ENCODE results near the gene DCLK3.

DCLK3 gene

GRCh38 chr3:36765104-36765503 is 751 bp upstream of the DCLK3 start:
- DNase-seq = no peak

- no peak for DNase-seq
Measured at GRCh38 chr3:36764704-36765038, 318 bp upstream of the DCLK3 start.

GRCh38 chr3:36762918-36763849 is 1.2 kb downstream of the DCLK3 start:
- no peak for DNase-seq

GRCh38 chr3:36761779-36762178 is 2.6 kb downstream of the DCLK3 start:
- DNase-seq = no peak

- DNase-seq = no peak
Measured at GRCh38 chr3:36756269-36756668, 8.1 kb downstream of the DCLK3 start.

GRCh38 chr3:36751326-36751725 is 13.0 kb downstream of the DCLK3 start:
- DNase-seq = no peak

- DNase-seq = no peak
Measured at GRCh38 chr3:36750737-36751136, 13.6 kb downstream of the DCLK3 start.

- no peak for DNase-seq
Measured at GRCh38 chr3:36744763-36745162, 19.6 kb downstream of the DCLK3 start.

GRCh38 chr3:36743826-36744225 is 20.5 kb downstream of the DCLK3 start:
- DNase-seq = no peak

- no peak for DNase-seq
Measured at GRCh38 chr3:36741285-36741684, 23.1 kb downstream of the DCLK3 start.

GRCh38 chr3:36740787-36741186 is 23.6 kb downstream of the DCLK3 start:
- no peak for DNase-seq

- no peak for DNase-seq
Measured at GRCh38 chr3:36738702-36739101, 25.7 kb downstream of the DCLK3 start.

- no peak for DNase-seq
Measured at GRCh38 chr3:36736301-36736700, 28.1 kb downstream of the DCLK3 start.

- no peak for DNase-seq
Measured at GRCh38 chr3:36734742-36735141, 29.6 kb downstream of the DCLK3 start.

GRCh38 chr3:36733723-36734122 is 30.6 kb downstream of the DCLK3 start:
- no peak for DNase-seq

GRCh38 chr3:36733162-36733696 is 31.1 kb downstream of the DCLK3 start:
- DNase-seq = no peak

- DNase-seq = no peak
Measured at GRCh38 chr3:36730966-36731365, 33.4 kb downstream of the DCLK3 start.

- DNase-seq = no peak
Measured at GRCh38 chr3:36729204-36730056, 34.9 kb downstream of the DCLK3 start.

GRCh38 chr3:36714343-36715086 is 49.8 kb downstream of the DCLK3 start:
- DNase-seq = no peak

GRCh38 chr3:36713904-36714303 is 50.4 kb downstream of the DCLK3 start:
- no peak for DNase-seq

GRCh38 chr3:36710606-36711005 is 53.7 kb downstream of the DCLK3 start:
- no peak for DNase-seq

- DNase-seq = no peak
Measured at GRCh38 chr3:36709826-36710365, 54.5 kb downstream of the DCLK3 start.

- no peak for DNase-seq
Measured at GRCh38 chr3:36709281-36709680, 55.1 kb downstream of the DCLK3 start.

All from effector CD4-positive, alpha-beta T cell (primary cell).